BE2C (cell line): Measurements from ENCODE around the gene SLC25A29.
A peak's percentile ranks its signal among the peaks of the same experiment; 100 is the strongest.

Experiments used
- DNase-seq: peaks from one replicate; pipeline ENCODE4 v3.0.0-alpha.2; 2020
- H3K27me3 ChIP-seq: fragments of 250-450 bp; sonication (Bioruptor Pico); 2 replicates; pipeline ENCODE4 v1.5.1; 2020; ENCODE audit warnings: mild to moderate bottlenecking
- H3K36me3 ChIP-seq: fragments of 250-450 bp; sonication (Bioruptor Pico); 2 replicates; pipeline ENCODE4 v1.5.1; 2020; ENCODE audit warnings: mild to moderate bottlenecking
- H3K4me1 ChIP-seq: fragments of 250-450 bp; sonication (Bioruptor Pico); 2 replicates; pipeline ENCODE4 v1.5.1; 2020
- H3K4me3 ChIP-seq: 2 replicates; pipeline ENCODE4 v1.5.1; 2011; ENCODE audit warnings: low read depth, low read length
- H3K9me3 ChIP-seq: fragments of 250-450 bp; sonication (Bioruptor Pico); 2 replicates; pipeline ENCODE4 v1.5.1; 2020
- CTCF ChIP-seq: IDR thresholded peaks from 2 replicates; pipeline ENCODE4 v1.5.1; 2012; ENCODE audit warnings: mild to moderate bottlenecking, low read depth, low read length

Gene SLC25A29

GRCh38 chr14:100292776-100293461, 13.3 kb downstream of the SLC25A29 start:
- Histone ChIP-seq H3K4me3 (no peak overlapping the region), H3K4me1 (peaks cover 6% of the 10 kb centered on the region; the same call in 1 of the 2 replicates), H3K9me3 (no peaks in the 10 kb centered on the region), H3K27me3 (no peaks in the 10 kb centered on the region), H3K36me3 (no peaks in the 10 kb centered on the region)
- DNase-seq, result no peak
- TF ChIP-seq CTCF, result no peak

- H3K4me3 ChIP-seq, result no peak overlapping the region
- no peak for TF ChIP-seq CTCF
- H3K9me3 ChIP-seq, result no peaks in the 10 kb centered on the region
- H3K36me3 ChIP-seq, result no peaks in the 10 kb centered on the region
- no peaks in the 10 kb centered on the region for H3K27me3 ChIP-seq
- peaks cover 6% of the 10 kb centered on the region; the same call in 1 of the 2 replicates for H3K4me1 ChIP-seq
- DNase-seq, result no peak
Observed at GRCh38 chr14:100292301-100292775, 13.9 kb downstream of the SLC25A29 start.

- no peak for DNase-seq
- no peak for TF ChIP-seq CTCF
- Histone ChIP-seq H3K9me3 (no peaks in the 10 kb centered on the region), H3K4me3 (no peak overlapping the region), H3K36me3 (no peaks in the 10 kb centered on the region), H3K4me1 (peaks cover 6% of the 10 kb centered on the region; the same call in 1 of the 2 replicates), H3K27me3 (no peaks in the 10 kb centered on the region)
Observed at GRCh38 chr14:100291305-100292075, 14.8 kb downstream of the SLC25A29 start.

- H3K4me1 ChIP-seq, result peaks cover 6% of the 10 kb centered on the region; the same call in 1 of the 2 replicates
- TF ChIP-seq CTCF, result no peak
- H3K4me3 ChIP-seq, result no peak overlapping the region
- H3K9me3 ChIP-seq, result no peaks in the 10 kb centered on the region
- no peak for DNase-seq
- H3K36me3 ChIP-seq, result no peaks in the 10 kb centered on the region
- no peaks in the 10 kb centered on the region for H3K27me3 ChIP-seq
Observed at GRCh38 chr14:100290607-100291304, 15.5 kb downstream of the SLC25A29 start.

GRCh38 chr14:100289916-100290606, 16.2 kb downstream of the SLC25A29 start:
- Histone ChIP-seq H3K4me1 (peaks cover 6% of the 10 kb centered on the region; the same call in 1 of the 2 replicates), H3K9me3 (no peaks in the 10 kb centered on the region), H3K27me3 (no peaks in the 10 kb centered on the region), H3K4me3 (no peak overlapping the region), H3K36me3 (no peaks in the 10 kb centered on the region)
- peak; percentile 31 for DNase-seq
- TF ChIP-seq CTCF, result no peak
